GM23338 (cell line): ENCODE measurements around the gene DLG2. TPM values are rescaled to one million over a fixed set of nuclear protein-coding genes. Genes with fewer than 3 reads are reported as not detected.

Experiments used
- ATAC-seq: fragments of 200-7000 bp; cut with Tn5 transposase; 3 replicates; pipeline ENCODE4 v1.9.1; 2020
- DNase-seq: peaks from one replicate; pipeline ENCODE4 v3.0.0-alpha.2; 2015; ENCODE audit warnings: low spot score
- H2AFZ ChIP-seq: fragments of 200-600 bp; sonication (generic); 2 replicates; pipeline ENCODE4 v1.8.0; 2016; ENCODE audit warnings: antibody characterized with exemption, mild to moderate bottlenecking, moderate library complexity
- H3F3A ChIP-seq: fragments of 200-600 bp; sonication (generic); replicated peaks from 2 replicates; pipeline ENCODE4 v1.8.0; 2017; ENCODE audit warnings: antibody characterized with exemption, mixed run types, low read depth
- H3K27ac ChIP-seq: fragments of 200-600 bp; sonication (generic); 2 replicates; pipeline ENCODE4 v1.6.1; 2016; ENCODE audit warnings: low read depth
- H3K27me3 ChIP-seq: fragments of 200-600 bp; sonication (generic); 2 replicates; pipeline ENCODE4 v1.8.0; 2016; ENCODE audit warnings: mild to moderate bottlenecking, mixed run types, moderate library complexity; ENCODE audit not compliant: insufficient read depth
- H3K36me3 ChIP-seq: fragments of 200-600 bp; sonication (generic); 2 replicates; pipeline ENCODE4 v1.8.0; 2016; ENCODE audit warnings: mild to moderate bottlenecking; ENCODE audit not compliant: insufficient read depth
- H3K4me1 ChIP-seq: fragments of 200-600 bp; sonication (generic); 2 replicates; pipeline ENCODE4 v1.8.0; 2016; ENCODE audit warnings: mild to moderate bottlenecking, moderate library complexity; ENCODE audit not compliant: insufficient read depth
- H3K4me2 ChIP-seq: fragments of 200-600 bp; sonication (generic); 2 replicates; pipeline ENCODE4 v1.7.1; 2017; ENCODE audit warnings: mixed run types
- H3K4me3 ChIP-seq: fragments of 200-600 bp; sonication (generic); 2 replicates; pipeline ENCODE4 v1.6.1; 2016; ENCODE audit warnings: mixed run types
- H3K79me2 ChIP-seq: fragments of 200-600 bp; sonication (generic); replicated peaks from 2 replicates; pipeline ENCODE4 v1.8.0; 2017; ENCODE audit warnings: mild to moderate bottlenecking; ENCODE audit not compliant: insufficient read depth
- H3K9me2 ChIP-seq: fragments of 200-600 bp; sonication (generic); 2 replicates; pipeline ENCODE4 v1.8.0; 2017; ENCODE audit not compliant: insufficient read depth
- H4K20me1 ChIP-seq: fragments of 200-600 bp; sonication (generic); replicated peaks from 2 replicates; pipeline ENCODE4 v1.8.0; 2017; ENCODE audit warnings: mild to moderate bottlenecking; ENCODE audit not compliant: insufficient read depth
- H3K27ac Mint-ChIP-seq: 2 replicates; pipeline ENCODE4 v1.8.0; 2020; ENCODE audit warnings: inconsistent platforms, mild to moderate bottlenecking, moderate library complexity, mixed read lengths
- H3K27me3 Mint-ChIP-seq: 3 replicates; pipeline ENCODE4 v1.8.0; 2022; ENCODE audit warnings: low read depth, mild to moderate bottlenecking, moderate library complexity, mixed read lengths, inconsistent platforms; ENCODE audit not compliant: insufficient read depth, poor library complexity
- H3K36me3 Mint-ChIP-seq: 3 replicates; pipeline ENCODE4 v1.8.0; 2021; ENCODE audit warnings: low read depth, mild to moderate bottlenecking, inconsistent platforms, moderate library complexity, mixed read lengths
- H3K4me1 Mint-ChIP-seq: 3 replicates; pipeline ENCODE4 v1.8.0; 2020; ENCODE audit warnings: mild to moderate bottlenecking, inconsistent platforms, mixed read lengths
- H3K4me3 Mint-ChIP-seq: 3 replicates; pipeline ENCODE4 v1.8.0; 2021; ENCODE audit warnings: moderate library complexity, mild to moderate bottlenecking, inconsistent platforms, mixed read lengths
- H3K9me3 Mint-ChIP-seq: 3 replicates; pipeline ENCODE4 v1.8.0; 2020; ENCODE audit warnings: moderate library complexity, mild to moderate bottlenecking, inconsistent platforms, mixed read lengths
- ETS1 ChIP-seq: IDR thresholded peaks from 2 replicates; pipeline ENCODE4 v1.6.1; 2016; ENCODE audit warnings: antibody characterized with exemption
- EZH2phosphoT487 ChIP-seq: fragments of 200-600 bp; sonication (generic); IDR thresholded peaks from one replicate; pipeline ENCODE4 v1.8.1; 2018; ENCODE audit warnings: antibody characterized with exemption; ENCODE audit not compliant: unreplicated experiment
- JUNB ChIP-seq: IDR thresholded peaks from one replicate; pipeline ENCODE4 v1.6.1; 2016; ENCODE audit warnings: antibody characterized with exemption; ENCODE audit not compliant: unreplicated experiment
- POLR2AphosphoS5 ChIP-seq: IDR thresholded peaks from 2 replicates; pipeline ENCODE4 v1.6.1; 2016; ENCODE audit warnings: antibody characterized with exemption, low read depth
- REST ChIP-seq: IDR thresholded peaks from one replicate; pipeline ENCODE4 v1.6.1; 2018; ENCODE audit warnings: antibody characterized with exemption; ENCODE audit not compliant: unreplicated experiment
- ZNF114 ChIP-seq: fragments of 250-450 bp; sonication (Bioruptor Pico); IDR thresholded peaks from 2 replicates; pipeline ENCODE4 v1.5.0; 2020; ENCODE audit warnings: mild to moderate bottlenecking, moderate library complexity
- ZNF331 ChIP-seq: fragments of 250-450 bp; sonication (Bioruptor Pico); IDR thresholded peaks from 2 replicates; pipeline ENCODE4 v1.5.0; 2020; ENCODE audit warnings: low read depth, mild to moderate bottlenecking, moderate library complexity
- ZNF462 ChIP-seq: fragments of 250-450 bp; sonication (Bioruptor Pico); IDR thresholded peaks from 2 replicates; pipeline ENCODE4 v1.5.0; 2020; ENCODE audit warnings: mild to moderate bottlenecking, moderate library complexity
- polyA plus RNA-seq: library from polyadenylated mRNA; unstranded; fragments of >200 nt; fragmentation: Nextera tagmentation; extraction: Ambion mirVana; gene quantifications from 2 replicates; pipeline ENCODE4 v1.2.1, GENCODE V29; 2016
- total RNA-seq: library from RNA; depleted of rRNA; stranded (reverse); fragments of >200 nt; shearing (Covaris generic); gene quantifications from 2 replicates; pipeline ENCODE4 v1.2.3, GENCODE V29; 2014

DLG2 gene
- total and polyA plus RNA-seq, 2 experiments from 2014 or later: 19.8 to 21.5 TPM

GRCh38 chr11:84660257-84660977 lies 966.7 kb downstream of the DLG2 start:
- no peak overlapping the region for H3K4me3 Mint-ChIP-seq
- no peak overlapping the region for H3K27ac ChIP-seq
- no peak overlapping the region for H2AFZ ChIP-seq
- H3K4me2 ChIP-seq: no peak overlapping the region
- TF ChIP-seq ETS1 (no peak), ZNF331 (CRISPR knock-in tag) (no peak), POLR2AphosphoS5 (no peak), REST (no peak), EZH2phosphoT487 (no peak), JUNB (no peak), ZNF114 (CRISPR knock-in tag) (no peak), ZNF462 (CRISPR knock-in tag) (no peak)
- H3F3A ChIP-seq: no peaks in the 10 kb centered on the region
- no peaks in the 10 kb centered on the region for H4K20me1 ChIP-seq
- H3K4me1 Mint-ChIP-seq: peaks cover 12% of the 10 kb centered on the region
- peaks cover 6% of the 10 kb centered on the region; the same call in 1 of the 2 replicates for H3K4me1 ChIP-seq
- no peaks in the 10 kb centered on the region for H3K27me3 Mint-ChIP-seq
- H3K27me3 ChIP-seq: no peaks in the 10 kb centered on the region
- H3K27ac Mint-ChIP-seq: no peak overlapping the region
- DNase-seq: no peak
- H3K4me3 ChIP-seq: no peak overlapping the region
- no peaks in the 10 kb centered on the region for H3K79me2 ChIP-seq
- H3K9me2 ChIP-seq: peaks cover 4% of the 10 kb centered on the region; the same call in 1 of the 2 replicates
- no peak for ATAC-seq
- H3K9me3 Mint-ChIP-seq: peaks cover 36% of the 10 kb centered on the region
- 0 out of 2 replicates have a peak, but pooled peaks cover 6% of the 10 kb centered on the region for H3K36me3 ChIP-seq
- H3K36me3 Mint-ChIP-seq: peaks cover 37% of the 10 kb centered on the region
